Testis (tissue), 3 donors: Measurements from ENCODE around the gene PPM1H. TPM values are rescaled to one million over a fixed set of nuclear protein-coding genes. Genes with fewer than 3 reads are reported as not detected.

Experiments used
- DNase-seq: peaks from one replicate; pipeline ENCODE4 v3.0.0-alpha.2; 2019
- H3K27ac ChIP-seq, 2 donors: fragments of 200-600 bp; sonication (generic); one replicate each; pipeline ENCODE4 v1.5.1; 2019
- H3K27me3 ChIP-seq: fragments of 200-600 bp; sonication (generic); one replicate; pipeline ENCODE4 v1.5.1; 2019
- H3K36me3 ChIP-seq: fragments of 200-600 bp; sonication (generic); one replicate; pipeline ENCODE4 v1.5.1; 2017; ENCODE audit warnings: low read depth; ENCODE audit errors: missing control alignments
- H3K4me1 ChIP-seq: fragments of 200-600 bp; sonication (generic); one replicate; pipeline ENCODE4 v1.5.1; 2019
- H3K4me3 ChIP-seq, 2 donors: fragments of 200-600 bp; sonication (generic); one replicate each; pipeline ENCODE4 v1.5.1; 2017 to 2019
- H3K9me3 ChIP-seq: fragments of 200-600 bp; sonication (generic); one replicate; pipeline ENCODE4 v1.5.1; 2017
- POLR2A ChIP-seq: fragments of 450-650 bp; IDR thresholded peaks from one replicate; pipeline ENCODE4 v1.6.1; 2017; ENCODE audit warnings: antibody characterized with exemption, mild to moderate bottlenecking, moderate library complexity
- WGBS, 2 donors: methylation state at CpG; one replicate each; pipeline ENCODE4 v1.1.5; 2018; 5-methylcytosine and 5-hydroxymethylcytosine counted together
- intact Hi-C: fragments of 100-400 bp; cut with DNase I; formaldehyde crosslinking; loops from one replicate; pipeline ENCODE4 v1.15.1; 2023; ENCODE audit warnings: low total_unique reads
- polyA plus RNA-seq: library from polyadenylated mRNA; stranded (reverse); fragments of 350-450 nt; fragmentation: Illumina TruSeq; extraction: RNeasy Lipid Tissue Mini Kit (QIAGEN cat#74804); gene quantifications from one replicate; pipeline ENCODE4 v1.2.3, GENCODE V29; 2014; ENCODE audit warnings: low read depth, low replicate concordance; ENCODE audit not compliant: insufficient read depth
- total RNA-seq, 2 donors: library from RNA; depleted of rRNA; stranded (reverse); fragments of >200 nt; gene quantifications; one replicate each; pipeline ENCODE4 v1.2.3, GENCODE V29; 2016
- TF ChIP-seq, protein P1 (sequence below), 3 experiments: fragments of 450-650 bp in 2 of 3; fragments of 200-600 bp in 1 of 3; sonication (generic) in 1 of 3; IDR thresholded peaks; one replicate each; pipeline ENCODE4 v1.5.1; 2016 to 2019; ENCODE audit warnings: antibody characterized with exemption in 3 of 3, mild to moderate bottlenecking in 2 of 3, moderate library complexity in 1 of 3

PPM1H gene
- total and polyA plus RNA-seq, 3 donors from 2014 or later: 2.5 to 9.1 (median 2.7) TPM

DNA sequence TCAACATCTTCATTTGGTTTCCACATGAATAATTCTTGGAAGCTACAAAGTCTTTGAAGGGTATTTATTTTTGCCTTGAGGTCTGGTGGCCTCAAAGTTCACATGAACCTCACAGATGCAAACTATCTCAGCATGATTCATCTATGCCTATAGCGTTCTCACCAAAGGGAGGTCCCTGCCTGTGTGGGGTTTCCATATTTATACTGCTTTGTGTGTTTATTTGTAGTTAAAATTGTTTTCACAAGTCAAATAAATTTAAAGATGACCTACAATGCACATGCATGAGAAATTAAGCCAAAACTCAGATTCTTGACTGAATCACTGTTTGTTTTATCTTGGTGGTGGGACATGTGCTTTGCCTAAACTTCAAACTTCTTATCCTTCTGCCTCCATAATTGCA, 176.7 kb downstream of the PPM1H start:
- intact Hi-C loops: no loop called here
- peaks cover 11% of the 10 kb centered on the region for H3K4me1 ChIP-seq
- WGBS, 2 donors: 76 to 90% methylated on average over 1 of the region's 1 CpG
- no peak overlapping the region for H3K4me3 ChIP-seq
- DNase-seq: no peak
- no peaks in the 10 kb centered on the region for H3K9me3 ChIP-seq
- no peak overlapping the region for H3K27ac ChIP-seq
- H3K27me3 ChIP-seq: no peaks in the 10 kb centered on the region
- H3K36me3 ChIP-seq: no peaks in the 10 kb centered on the region
- TF ChIP-seq POLR2A: no peak
- TF ChIP-seq, protein P1, sequence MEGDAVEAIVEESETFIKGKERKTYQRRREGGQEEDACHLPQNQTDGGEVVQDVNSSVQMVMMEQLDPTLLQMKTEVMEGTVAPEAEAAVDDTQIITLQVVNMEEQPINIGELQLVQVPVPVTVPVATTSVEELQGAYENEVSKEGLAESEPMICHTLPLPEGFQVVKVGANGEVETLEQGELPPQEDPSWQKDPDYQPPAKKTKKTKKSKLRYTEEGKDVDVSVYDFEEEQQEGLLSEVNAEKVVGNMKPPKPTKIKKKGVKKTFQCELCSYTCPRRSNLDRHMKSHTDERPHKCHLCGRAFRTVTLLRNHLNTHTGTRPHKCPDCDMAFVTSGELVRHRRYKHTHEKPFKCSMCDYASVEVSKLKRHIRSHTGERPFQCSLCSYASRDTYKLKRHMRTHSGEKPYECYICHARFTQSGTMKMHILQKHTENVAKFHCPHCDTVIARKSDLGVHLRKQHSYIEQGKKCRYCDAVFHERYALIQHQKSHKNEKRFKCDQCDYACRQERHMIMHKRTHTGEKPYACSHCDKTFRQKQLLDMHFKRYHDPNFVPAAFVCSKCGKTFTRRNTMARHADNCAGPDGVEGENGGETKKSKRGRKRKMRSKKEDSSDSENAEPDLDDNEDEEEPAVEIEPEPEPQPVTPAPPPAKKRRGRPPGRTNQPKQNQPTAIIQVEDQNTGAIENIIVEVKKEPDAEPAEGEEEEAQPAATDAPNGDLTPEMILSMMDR (IDR thresholded peaks at IDR 0.05): no peak

- intact Hi-C loops: no loop called here
- Histone ChIP-seq H3K4me3 (no peak overlapping the region), H3K27me3 (no peaks in the 10 kb centered on the region), H3K36me3 (no peaks in the 10 kb centered on the region), H3K4me1 (peaks cover 11% of the 10 kb centered on the region), H3K9me3 (no peaks in the 10 kb centered on the region), H3K27ac (no peak overlapping the region)
- TF ChIP-seq POLR2A: no peak
- TF ChIP-seq, protein P1 (IDR thresholded peaks at IDR 0.05): no peak
- 82 to 96% methylated on average over 2 of the region's 2 CpGs for WGBS, 2 donors
- no peak for DNase-seq
Observed at GRCh38 chr12:62757048-62757447, 177.9 kb downstream of the PPM1H start.

DNA sequence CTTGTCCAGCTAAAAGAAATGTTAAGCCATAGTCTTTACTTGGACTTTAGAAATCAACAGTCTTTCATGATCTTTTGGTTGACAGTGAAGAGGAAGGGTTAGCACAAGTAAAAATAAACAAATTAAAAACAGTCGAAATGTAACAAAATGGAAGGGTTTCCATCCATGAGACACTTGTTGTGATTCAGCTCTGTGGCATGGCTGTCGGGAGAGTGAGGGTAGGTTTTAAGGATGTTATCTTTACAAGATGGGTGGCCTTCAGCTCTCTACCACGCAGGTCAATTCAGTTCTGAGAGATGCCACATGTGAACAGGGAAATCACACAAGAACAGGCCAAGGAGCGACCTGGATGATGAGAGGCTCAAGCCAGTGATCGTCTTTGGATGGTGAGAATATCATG, 180.2 kb downstream of the PPM1H start:
- no peak for DNase-seq
- H3K9me3 ChIP-seq: no peaks in the 10 kb centered on the region
- H3K36me3 ChIP-seq: no peaks in the 10 kb centered on the region
- no peak overlapping the region for H3K4me3 ChIP-seq
- no peaks in the 10 kb centered on the region for H3K4me1 ChIP-seq
- no peaks in the 10 kb centered on the region for H3K27me3 ChIP-seq
- no peak overlapping the region for H3K27ac ChIP-seq
- intact Hi-C loops: no loop called here
- WGBS, 2 donors: 94 to 98% methylated on average over 5 of the region's 5 CpGs
- no peak for TF ChIP-seq POLR2A
- TF ChIP-seq, protein P1 (IDR thresholded peaks at IDR 0.05): no peak

- no peak for DNase-seq
- Histone ChIP-seq H3K4me3 (no peak overlapping the region), H3K36me3 (no peaks in the 10 kb centered on the region), H3K4me1 (no peaks in the 10 kb centered on the region), H3K27me3 (no peaks in the 10 kb centered on the region), H3K9me3 (no peaks in the 10 kb centered on the region), H3K27ac (no peak overlapping the region)
- TF ChIP-seq POLR2A: no peak
- TF ChIP-seq, protein P1 (IDR thresholded peaks at IDR 0.05): no peak
- WGBS, 2 donors: 80 to 90% methylated on average over 2 of the region's 2 CpGs
- intact Hi-C loops: no loop called here
Observed at GRCh38 chr12:62751810-62752155, 183.2 kb downstream of the PPM1H start.

DNA sequence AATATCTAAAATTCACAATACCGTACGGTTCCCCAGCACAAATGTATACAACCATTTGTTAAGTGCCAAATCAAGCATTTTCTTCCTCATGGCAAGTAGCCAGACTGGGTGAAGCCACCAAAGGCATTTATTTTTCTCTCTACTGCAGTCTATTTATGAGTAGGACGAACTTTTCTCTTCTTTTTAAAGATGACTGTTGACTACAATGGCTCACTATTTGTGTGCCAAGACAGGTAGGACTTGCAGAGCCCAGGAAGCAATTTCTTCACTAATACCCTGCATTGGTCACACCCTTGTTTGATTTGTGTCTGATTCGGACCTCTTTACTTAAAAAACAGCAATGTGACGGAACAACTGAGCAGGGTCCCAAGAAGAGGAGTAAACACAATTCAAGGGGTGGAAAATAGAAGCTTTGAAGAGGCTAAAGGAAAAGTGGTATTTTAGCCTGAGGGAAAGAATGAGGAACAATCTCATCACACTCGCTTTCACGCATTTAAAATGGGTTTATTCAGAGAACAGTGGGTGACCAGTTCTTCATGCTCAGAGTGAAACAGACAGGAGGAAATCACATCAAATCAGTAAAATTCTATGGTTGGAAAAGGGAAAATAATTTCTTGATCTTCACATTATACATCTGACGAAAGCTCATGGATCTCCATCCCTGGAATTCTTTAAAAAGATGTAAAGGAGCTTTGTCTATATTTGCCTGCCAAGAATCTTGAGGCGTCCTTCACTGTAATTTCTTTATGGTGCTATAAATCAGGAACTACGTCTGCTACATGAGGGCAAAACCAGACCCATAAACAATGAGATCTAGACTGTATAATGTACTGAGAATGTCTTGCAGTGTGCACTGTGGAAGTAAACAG, 183.8 kb downstream of the PPM1H start:
- TF ChIP-seq, protein P1 (IDR thresholded peaks at IDR 0.05): no peak
- TF ChIP-seq POLR2A: no peak
- 91 to 94% methylated on average over 10 of the region's 10 CpGs for WGBS, 2 donors
- H3K27me3 ChIP-seq: no peaks in the 10 kb centered on the region
- no peak overlapping the region for H3K27ac ChIP-seq
- H3K36me3 ChIP-seq: no peaks in the 10 kb centered on the region
- no peaks in the 10 kb centered on the region for H3K4me1 ChIP-seq
- intact Hi-C loops: no loop called here
- no peak overlapping the region for H3K4me3 ChIP-seq
- no peaks in the 10 kb centered on the region for H3K9me3 ChIP-seq
- no peak for DNase-seq
